Fibroblast of mammary gland (primary cell): ENCODE results near the gene NCK1.

Experiments used
- DNase-seq: peaks from one replicate; pipeline ENCODE4 v3.0.0-alpha.2; 2010; ENCODE audit warnings: low read depth
- H3K4me3 ChIP-seq: 2 replicates; pipeline ENCODE4 v1.5.1; 2011; ENCODE audit warnings: low read depth, mild to moderate bottlenecking, low read length, moderate library complexity; ENCODE audit not compliant: control insufficient read depth
- CTCF ChIP-seq: conservative IDR thresholded peaks from 2 replicates; pipeline ENCODE4 v1.5.1; 2011; ENCODE audit warnings: low read depth, low read length, inconsistent platforms; ENCODE audit not compliant: control insufficient read depth, insufficient read depth

NCK1 gene

DNA sequence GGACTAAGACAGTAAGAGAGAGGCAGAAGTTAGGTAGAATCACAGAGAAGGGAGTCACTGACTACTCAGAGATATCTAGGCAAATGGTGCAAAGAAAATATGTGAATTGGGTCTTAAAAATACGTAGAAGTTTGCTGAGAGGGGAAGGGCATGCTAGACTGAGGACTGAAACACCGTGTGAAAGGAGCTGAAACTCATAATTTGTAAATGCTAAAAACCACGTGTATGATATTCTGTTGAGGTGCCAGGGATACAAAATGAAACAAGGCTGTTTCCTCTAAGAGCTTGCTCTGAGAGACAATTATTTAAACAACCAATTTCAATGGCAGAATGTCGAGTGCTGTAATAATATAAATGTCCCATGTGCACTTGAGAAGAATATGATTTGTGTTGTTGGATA is 47.2 kb downstream of the NCK1 start:
- no peak for TF ChIP-seq CTCF
- no peak overlapping the region for H3K4me3 ChIP-seq
- DNase-seq: no peak

GRCh38 chr3:136910697-136911096 is 48.7 kb downstream of the NCK1 start:
- H3K4me3 ChIP-seq: no peak overlapping the region
- no peak for TF ChIP-seq CTCF
- DNase-seq: no peak

- no peak for DNase-seq
- no peak for TF ChIP-seq CTCF
- no peak overlapping the region for H3K4me3 ChIP-seq
These were observed 51.2 kb downstream of the NCK1 start for GRCh38 chr3:136913168-136913567.

DNA sequence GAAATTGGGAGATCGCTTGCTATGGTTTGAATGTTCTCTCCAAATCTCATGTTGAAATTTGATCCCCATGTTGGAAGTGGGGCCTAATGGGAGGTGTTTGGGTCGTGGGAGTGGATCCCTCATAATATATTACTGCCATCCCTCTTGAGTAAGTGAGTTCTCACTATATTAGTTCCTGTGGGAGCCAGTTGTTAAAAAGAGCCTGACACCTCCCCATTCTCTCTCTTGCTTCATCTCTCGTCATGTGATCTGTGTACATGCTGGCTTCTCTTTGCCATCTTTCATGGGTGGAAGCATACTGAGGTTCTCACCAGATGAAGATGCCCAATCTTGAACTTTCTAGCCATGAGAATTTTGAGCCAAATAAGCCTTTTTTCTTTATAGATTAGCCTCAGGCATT is 52.7 kb downstream of the NCK1 start:
- DNase-seq: no peak
- H3K4me3 ChIP-seq: no peak overlapping the region
- TF ChIP-seq CTCF: no peak

GRCh38 chr3:136916223-136916622 is 54.2 kb downstream of the NCK1 start:
- TF ChIP-seq CTCF: no peak
- no peak for DNase-seq
- H3K4me3 ChIP-seq: no peak overlapping the region

- H3K4me3 ChIP-seq: no peak overlapping the region
- DNase-seq: no peak
- TF ChIP-seq CTCF: no peak
These were observed 58.0 kb downstream of the NCK1 start for GRCh38 chr3:136919799-136920580.
